Left forelimb (tissue), 1 donor: ENCODE data around the gene LHX1.

Source experiments
- DNase-seq: peaks from one replicate; pipeline ENCODE4 v3.0.0-alpha.2; 2018; ENCODE audit warnings: low spot score

The LHX1 gene

GRCh38 chr17:36937001-36937958 is at the start of gene LHX1:
LHX1 (plus strand) TSS chr17:36937475; CDS start chr17:36938198, 723 bp downstream.
- no peak for DNase-seq

GRCh38 chr17:36888236-36888951 is 48.9 kb upstream of the LHX1 start:
- peak; percentile 75 for DNase-seq

DNA sequence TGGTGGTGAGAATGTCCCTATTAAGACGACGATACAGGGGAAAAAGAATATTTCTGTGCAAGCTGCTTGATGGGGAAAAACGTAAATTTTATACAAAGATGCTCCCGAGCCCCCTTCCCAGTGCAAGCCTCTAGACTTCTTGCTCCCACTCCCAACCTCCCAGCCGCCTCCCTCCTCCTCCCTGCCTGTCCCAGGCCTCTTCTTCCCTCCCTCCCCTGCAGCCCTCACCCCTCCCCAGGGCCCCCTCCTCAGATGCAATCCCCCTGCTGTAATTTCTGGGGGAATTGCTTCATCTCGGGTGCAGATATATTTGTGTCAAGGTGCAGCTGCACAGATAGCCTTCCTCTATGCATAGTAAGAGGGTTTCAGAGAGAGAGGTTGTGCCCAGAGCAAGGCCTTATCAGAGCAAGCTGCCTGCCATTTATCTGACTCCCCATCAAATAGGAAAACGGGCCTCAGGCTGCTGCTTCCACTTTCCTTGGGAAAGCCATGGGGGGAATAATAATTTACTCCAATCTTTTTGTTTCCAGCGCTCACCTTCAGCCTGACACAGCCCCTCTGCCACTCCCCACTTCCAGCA is 47.4 kb upstream of the LHX1 start:
- DNase-seq, result no peak

DNA sequence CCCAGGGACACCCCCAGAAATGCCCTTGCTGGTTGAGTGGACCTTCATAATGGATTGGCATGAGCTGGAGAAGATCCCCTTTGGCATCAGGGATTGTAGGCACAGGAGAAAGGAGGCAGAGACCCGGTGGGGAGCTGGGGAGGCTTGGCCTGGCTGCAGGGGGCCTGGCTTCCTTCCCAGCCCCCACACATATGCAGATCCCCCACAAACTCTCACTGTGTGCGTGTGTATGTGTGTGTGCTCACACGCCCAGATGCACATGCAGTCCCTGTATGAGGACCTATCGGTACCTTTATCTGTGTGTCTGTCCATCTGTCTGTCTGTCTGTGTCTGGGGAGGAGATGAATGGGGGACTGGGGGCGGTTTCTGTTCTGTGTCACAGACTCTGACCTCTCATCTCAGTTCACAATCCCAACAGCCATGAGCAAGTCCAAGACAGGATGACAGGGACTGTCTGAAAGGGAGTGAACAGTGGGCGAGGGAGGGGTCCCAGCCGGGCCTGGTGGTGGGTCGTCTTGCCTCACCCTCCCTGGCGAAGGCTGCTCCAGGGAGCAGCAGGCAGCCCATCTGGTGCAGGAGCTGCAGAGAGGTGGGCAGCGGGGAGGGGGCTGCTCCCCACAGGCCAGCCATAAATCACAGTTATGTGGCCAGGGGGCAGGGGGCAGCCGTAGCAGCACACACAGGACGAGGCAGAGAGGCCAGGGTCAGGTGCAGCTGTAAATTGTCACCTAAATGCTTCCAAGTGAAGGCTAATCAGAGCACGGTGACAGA is 46.7 kb upstream of the LHX1 start:
- no peak for DNase-seq

DNA sequence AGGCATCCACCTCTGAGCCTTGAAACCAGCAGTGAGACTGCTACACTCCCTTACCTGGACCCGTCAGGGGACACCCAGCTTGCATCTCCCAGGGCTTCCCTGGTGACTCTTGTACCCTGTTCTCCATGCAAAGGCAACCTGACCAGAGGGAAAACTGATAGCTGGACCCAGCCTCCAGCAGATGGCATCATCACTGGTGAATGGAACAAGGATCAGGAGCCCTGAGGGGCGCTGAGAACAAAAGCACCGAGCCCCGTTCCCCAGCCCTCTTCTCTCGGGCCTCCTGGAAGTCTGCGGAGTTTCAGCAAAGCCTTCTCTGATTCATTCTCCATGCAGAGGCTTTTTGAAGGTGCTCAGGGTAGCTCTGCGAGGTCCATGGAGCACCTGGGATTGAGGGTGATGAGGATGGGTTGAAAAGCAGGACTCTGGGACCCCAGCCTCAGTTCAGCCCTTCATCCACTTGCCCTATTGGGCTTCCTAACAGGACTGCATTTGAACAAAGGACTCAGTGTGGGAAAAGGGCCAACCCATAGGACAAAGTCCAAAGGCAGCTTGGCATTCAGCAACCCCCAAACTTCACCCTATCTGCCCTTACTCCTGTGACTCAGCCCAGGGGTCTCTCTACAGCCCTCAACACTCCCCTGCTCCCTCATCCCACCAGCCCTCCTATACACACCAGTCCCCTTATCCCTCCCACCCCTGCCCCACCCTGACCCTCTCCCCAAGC is 45.0 kb upstream of the LHX1 start:
- no peak for DNase-seq

DNA sequence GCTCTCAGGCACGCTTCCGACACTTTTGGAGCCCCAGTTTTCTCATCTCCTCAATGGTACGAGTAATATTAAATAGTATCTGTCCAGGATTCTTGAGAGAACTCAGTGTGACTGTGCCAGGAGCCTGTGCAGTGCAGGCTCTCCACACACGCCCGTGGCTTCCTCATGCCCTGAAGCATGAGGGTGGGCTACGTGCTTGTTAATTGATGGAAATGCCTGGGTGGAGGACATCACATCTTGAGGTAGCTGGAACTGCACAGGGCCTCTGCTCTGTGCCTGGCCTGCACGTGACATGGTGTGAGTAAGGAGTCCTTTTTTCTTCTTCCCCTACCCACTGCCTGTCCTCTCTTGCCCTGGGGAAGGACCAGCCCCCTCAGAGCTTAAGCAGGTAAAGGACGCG is 43.1 kb upstream of the LHX1 start:
- DNase-seq, result no peak

- DNase-seq, result no peak
Measured at GRCh38 chr17:36894925-36895324, 42.4 kb upstream of the LHX1 start.

DNA sequence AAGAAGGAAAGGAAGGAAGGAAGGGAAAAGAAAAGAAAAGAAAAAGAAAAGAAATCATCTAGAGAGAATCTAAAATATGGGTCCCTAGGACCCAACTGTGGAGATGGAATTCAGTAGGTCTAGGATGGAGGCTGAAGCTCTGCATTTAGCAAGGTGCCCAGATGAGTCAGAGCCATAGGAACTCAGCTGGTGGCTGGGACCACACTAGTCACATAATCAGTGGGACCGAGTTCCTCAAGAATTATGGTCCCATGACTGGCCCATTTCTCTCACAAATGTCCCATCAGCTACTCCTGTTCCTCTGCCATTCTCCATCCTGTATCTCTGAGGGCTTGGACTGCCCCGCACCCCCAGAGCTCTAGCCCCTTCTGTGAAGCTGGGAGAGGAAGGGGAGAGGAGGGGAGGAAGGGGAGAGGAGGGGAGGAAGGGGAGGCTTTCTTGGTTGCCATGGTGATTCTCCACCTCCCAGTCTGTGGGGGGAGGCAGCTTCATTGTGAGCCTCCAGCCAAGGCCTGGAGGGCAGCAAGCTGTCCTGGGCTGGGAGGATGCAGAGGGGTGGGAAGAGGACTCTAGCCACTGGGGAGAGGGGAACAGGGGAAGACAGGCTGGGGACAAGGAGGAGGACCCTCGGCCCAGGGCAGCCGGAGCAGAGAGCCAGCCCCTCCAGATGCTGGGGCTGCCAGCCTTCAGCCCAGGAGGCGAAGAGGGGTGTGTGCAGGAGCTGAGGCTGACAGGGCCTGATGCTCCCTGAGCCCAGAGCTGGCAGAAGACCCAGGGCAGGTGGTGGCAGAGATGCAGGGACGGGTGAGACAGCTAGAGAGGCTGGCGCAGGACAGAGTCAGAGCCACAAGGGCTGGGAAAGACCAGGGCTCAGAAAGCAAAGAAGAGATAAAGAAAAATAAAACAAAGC is 37.8 kb upstream of the LHX1 start:
- DNase-seq, result no peak

DNA sequence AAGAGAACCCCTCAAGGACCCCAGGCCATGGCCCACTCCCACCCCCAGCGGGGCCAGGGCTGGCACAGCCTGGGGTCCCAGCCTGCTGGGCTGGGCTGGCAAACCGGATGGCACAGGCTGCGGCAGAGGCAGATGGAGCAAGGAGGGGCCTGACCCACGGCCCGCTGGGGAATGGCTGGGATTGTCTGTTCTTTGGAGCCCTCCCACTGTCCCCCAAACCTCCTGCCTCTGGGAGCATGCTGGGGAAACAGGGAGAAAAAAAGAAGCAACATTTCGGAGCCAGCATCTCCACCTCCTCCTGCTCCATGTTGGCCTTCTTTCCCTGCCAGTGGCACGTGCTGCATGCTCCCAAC is 37.1 kb upstream of the LHX1 start:
- DNase-seq, result no peak

GRCh38 chr17:36901506-36901905 is 35.8 kb upstream of the LHX1 start:
- DNase-seq, result no peak

- no peak for DNase-seq
Measured at GRCh38 chr17:36907407-36907806, 29.9 kb upstream of the LHX1 start.

GRCh38 chr17:36910513-36910912 is 26.8 kb upstream of the LHX1 start:
- no peak for DNase-seq

DNA sequence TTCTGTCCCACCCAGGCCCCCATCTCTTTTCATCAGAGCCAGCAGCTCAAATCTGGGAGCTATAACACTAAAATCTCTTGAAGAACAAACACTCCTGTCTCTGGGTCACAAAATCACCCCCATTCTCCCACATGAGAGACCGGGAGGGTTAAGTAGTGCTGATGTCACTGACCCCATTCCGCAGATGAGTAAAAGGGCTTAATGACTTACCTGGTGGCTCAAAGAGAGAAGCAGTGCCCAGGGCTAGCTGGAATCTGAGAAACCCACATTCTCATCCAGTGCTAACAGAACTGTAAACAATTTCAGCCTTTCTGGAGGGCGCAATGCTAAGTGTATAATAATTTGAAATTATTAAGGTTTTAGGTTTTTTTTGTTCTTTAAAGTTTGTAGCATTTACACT is 26.3 kb upstream of the LHX1 start:
- no peak for DNase-seq

DNA sequence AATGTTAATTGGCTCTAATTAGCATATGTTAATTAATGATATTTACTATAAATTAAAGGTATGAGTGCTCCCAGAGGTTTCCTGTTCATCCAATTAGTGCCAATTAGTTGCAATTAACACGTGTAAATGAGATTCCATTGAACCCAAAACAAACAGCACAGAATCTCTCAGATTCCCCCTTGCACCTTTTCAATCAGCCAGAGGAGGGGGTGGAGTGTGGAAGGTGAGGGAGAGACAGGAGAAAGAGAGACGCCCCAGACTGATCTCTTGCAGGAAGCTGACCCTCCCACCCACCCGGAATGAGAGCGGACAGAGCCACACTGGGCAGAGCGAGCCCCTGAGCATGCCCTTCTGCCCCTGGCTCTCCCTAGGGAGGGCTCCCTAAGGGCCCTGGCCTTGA is 24.1 kb upstream of the LHX1 start:
- DNase-seq, result no peak

DNA sequence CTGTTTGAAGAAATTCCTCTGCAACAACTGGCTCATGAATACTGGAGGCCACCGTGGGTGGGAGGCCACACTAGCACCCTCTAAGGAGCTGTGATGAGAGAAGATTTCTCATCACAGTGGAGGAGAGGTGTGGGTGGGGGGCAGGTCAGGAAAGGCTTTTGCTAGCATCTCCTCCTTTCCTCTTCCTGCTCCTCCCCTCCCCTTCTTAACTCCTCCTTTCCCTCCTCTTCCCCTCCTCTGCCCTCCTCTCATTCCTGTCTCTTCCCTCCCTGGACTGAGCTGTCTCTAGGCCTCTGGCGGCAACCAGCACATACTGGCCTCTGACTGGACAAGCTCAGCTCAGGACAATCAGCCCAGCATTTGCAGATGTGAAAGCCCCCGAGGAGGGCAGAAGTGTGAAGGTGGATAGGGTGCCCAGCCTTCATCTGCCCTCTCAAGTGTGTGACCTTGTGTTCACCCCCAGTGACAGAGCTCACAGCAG is 19.0 kb upstream of the LHX1 start:
- DNase-seq, result no peak

GRCh38 chr17:36919407-36919968 is 17.8 kb upstream of the LHX1 start:
- no peak for DNase-seq

GRCh38 chr17:36920032-36921005 is 17.0 kb upstream of the LHX1 start:
- no peak for DNase-seq

DNA sequence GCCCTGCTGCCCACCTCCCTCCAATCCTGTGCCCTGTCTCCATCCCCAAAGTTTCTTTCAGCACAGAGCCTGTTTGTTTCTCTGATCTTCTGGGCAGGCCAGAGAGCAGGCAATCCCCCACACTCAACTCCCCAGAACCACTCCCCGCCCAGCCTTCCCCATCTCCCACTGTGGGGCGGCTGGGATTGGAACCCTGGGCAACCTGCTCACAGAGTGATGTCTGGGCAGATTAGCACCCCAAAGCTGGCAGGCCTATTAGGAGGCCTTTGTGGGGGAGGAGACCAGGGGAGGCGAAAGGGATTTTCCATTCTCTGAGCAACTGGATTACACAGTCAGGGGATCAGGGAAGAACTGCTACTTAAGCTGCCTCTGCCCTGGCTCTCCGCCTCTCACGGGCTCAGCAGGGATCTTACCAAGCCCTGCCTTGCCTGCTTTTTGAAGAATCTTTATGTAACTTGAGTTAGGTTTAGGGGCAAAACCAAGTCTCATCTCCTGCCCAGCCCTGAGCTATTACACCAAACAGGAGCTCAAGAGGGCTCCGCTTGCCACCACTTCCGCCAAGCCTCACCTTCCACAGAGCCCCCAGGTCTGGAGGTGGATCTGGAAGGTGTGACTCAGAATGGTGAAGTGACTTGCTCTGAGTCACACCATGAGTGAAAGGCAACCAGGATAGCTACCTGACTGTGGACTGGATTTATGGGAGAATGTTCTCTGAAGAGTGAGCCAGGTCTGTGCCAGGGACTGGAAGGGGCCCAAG is 16.0 kb upstream of the LHX1 start:
- DNase-seq, result no peak
